HEK293T (cell line): Measurements from ENCODE around the gene HP.
"Not testable (repeated sequence)": the region's sequence is repeated elsewhere in the genome, so short reads cannot be mapped to it uniquely, and the experiment has no call there.

Experiments
- CTCF ChIA-PET: fragments of 350-600 bp; formaldehyde crosslinking; extraction: SDS; loops from one replicate; lab custom pipeline; 2021; ENCODE audit warnings: antibody characterized with exemption, inconsistent platforms; lab: Yijun Ruan, JAX
- POLR2A ChIA-PET: fragments of 350-600 bp; formaldehyde crosslinking; extraction: SDS; loops from one replicate; lab custom pipeline; 2020; ENCODE audit warnings: antibody characterized with exemption, inconsistent platforms; lab: Yijun Ruan, JAX
- DNase-seq: peaks from one replicate; pipeline ENCODE4 v3.0.0; 2012; ENCODE audit warnings: mixed read lengths; ENCODE audit errors: extremely low spot score
- ARNT ChIP-seq: fragments of 450-650 bp; IDR thresholded peaks from 2 replicates; pipeline ENCODE4 v1.6.1; 2017; ENCODE audit warnings: mild to moderate bottlenecking
- BHLHE40 ChIP-seq: fragments of 450-650 bp; IDR thresholded peaks from 2 replicates; pipeline ENCODE4 v1.6.1; 2016; ENCODE audit warnings: mild to moderate bottlenecking, moderate library complexity, borderline replicate concordance
- CTBP1 ChIP-seq: fragments of 450-650 bp; IDR thresholded peaks from 2 replicates; pipeline ENCODE4 v1.6.1; 2016; ENCODE audit warnings: borderline replicate concordance
- ELF4 ChIP-seq: fragments of 450-650 bp; IDR thresholded peaks from 2 replicates; pipeline ENCODE4 v1.6.1; 2017; ENCODE audit warnings: antibody characterized with exemption
- FOXA1 ChIP-seq: fragments of 450-650 bp; IDR thresholded peaks from 2 replicates; pipeline ENCODE4 v1.6.1; 2016; ENCODE audit warnings: mild to moderate bottlenecking
- FOXK2 ChIP-seq: fragments of 450-650 bp; IDR thresholded peaks from 2 replicates; pipeline ENCODE4 v1.6.1; 2016; ENCODE audit warnings: mild to moderate bottlenecking
- FOXM1 ChIP-seq: fragments of 450-650 bp; IDR thresholded peaks from 2 replicates; pipeline ENCODE4 v1.6.1; 2017; ENCODE audit warnings: mild to moderate bottlenecking, borderline replicate concordance
- HDGF ChIP-seq: fragments of 450-650 bp; IDR thresholded peaks from 2 replicates; pipeline ENCODE4 v1.6.1; 2017; ENCODE audit warnings: antibody characterized with exemption, borderline replicate concordance
- L3MBTL2 ChIP-seq: fragments of 450-650 bp; conservative IDR thresholded peaks from 2 replicates; pipeline ENCODE4 v1.6.1; 2016; ENCODE audit warnings: mild to moderate bottlenecking
- LEF1 ChIP-seq: fragments of 450-650 bp; IDR thresholded peaks from 2 replicates; pipeline ENCODE4 v1.6.1; 2017; ENCODE audit warnings: mild to moderate bottlenecking, borderline replicate concordance
- NFRKB ChIP-seq: fragments of 450-650 bp; IDR thresholded peaks from 2 replicates; pipeline ENCODE4 v1.6.1; 2016; ENCODE audit warnings: mild to moderate bottlenecking, moderate library complexity
- SP1 ChIP-seq: fragments of 450-650 bp; IDR thresholded peaks from 2 replicates; pipeline ENCODE4 v1.6.1; 2017
- SUZ12 ChIP-seq: fragments of 450-650 bp; IDR thresholded peaks from 2 replicates; pipeline ENCODE4 v1.6.1; 2016; ENCODE audit warnings: mild to moderate bottlenecking
- TARDBP ChIP-seq: fragments of 450-650 bp; IDR thresholded peaks from 2 replicates; pipeline ENCODE4 v1.6.1; 2016
- ZNF384 ChIP-seq: fragments of 450-650 bp; IDR thresholded peaks from 2 replicates; pipeline ENCODE4 v1.6.1; 2016
- TF ChIP-seq, protein P1 (sequence below): fragments of 450-650 bp; IDR thresholded peaks from 2 replicates; pipeline ENCODE4 v1.6.1; 2016

HP gene

DNA sequence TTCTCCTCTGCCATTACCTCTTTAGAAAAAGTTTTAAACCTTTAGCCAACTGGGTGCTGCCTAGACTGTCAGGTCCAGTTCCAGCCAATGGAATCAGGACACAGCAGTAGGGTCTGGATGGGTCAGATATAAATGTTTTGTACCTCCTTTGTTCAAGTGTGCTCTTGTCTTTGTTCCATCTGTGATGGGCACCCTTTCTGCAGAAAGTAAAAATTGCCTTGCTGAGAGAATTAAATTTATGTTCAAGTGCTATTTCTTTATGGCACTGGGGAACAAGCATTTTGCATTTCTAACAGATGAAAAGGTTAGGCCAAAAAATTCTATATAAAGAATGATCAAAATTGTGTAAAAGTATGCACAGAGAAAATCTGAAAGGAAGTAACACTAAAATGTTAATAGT is 5.2 kb upstream of the HP start:
- CTCF ChIA-PET, result no interaction called here
- no peak for TF ChIP-seq ELF4
- no peak for TF ChIP-seq CTBP1
- TF ChIP-seq, protein P1, sequence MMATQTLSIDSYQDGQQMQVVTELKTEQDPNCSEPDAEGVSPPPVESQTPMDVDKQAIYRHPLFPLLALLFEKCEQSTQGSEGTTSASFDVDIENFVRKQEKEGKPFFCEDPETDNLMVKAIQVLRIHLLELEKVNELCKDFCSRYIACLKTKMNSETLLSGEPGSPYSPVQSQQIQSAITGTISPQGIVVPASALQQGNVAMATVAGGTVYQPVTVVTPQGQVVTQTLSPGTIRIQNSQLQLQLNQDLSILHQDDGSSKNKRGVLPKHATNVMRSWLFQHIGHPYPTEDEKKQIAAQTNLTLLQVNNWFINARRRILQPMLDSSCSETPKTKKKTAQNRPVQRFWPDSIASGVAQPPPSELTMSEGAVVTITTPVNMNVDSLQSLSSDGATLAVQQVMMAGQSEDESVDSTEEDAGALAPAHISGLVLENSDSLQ, result no peak
- TF ChIP-seq NFRKB, result no peak
- TF ChIP-seq HDGF, result no peak
- TF ChIP-seq SP1, result no peak
- no peak for DNase-seq
- POLR2A ChIA-PET, result no interaction called here

DNA sequence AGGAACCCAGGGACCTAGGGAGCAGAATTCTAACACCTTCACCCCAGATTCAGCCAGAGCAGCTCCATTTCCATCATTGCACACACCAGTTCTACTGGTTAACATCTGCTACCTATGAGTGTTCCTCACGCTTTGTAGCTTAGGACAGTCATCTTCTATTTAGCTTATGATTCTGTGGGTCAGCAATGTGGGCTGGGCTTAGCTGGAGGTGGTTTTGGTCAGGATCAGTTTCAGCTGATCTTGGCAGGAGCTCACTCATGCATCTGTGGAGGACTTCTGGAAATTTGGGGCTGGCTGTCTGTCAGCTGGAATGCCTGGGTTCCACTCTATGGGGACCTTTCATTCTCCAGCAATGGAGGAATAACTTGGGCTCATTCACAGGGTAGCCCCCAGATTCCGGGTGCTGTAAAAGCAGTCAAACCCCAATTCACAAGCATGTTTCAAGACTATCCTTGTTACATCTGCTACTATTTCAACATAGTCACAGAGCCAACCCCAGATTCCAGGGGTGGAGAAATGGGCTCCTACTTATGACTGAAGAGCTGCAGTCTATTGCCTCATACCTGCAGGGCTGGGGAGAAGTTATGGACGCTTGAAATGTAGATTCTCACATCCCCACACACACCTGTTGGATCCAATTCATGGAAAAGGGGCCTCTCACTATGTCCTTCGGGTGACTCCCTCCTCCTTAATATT is 3.4 kb upstream of the HP start:
- no peak for DNase-seq
- TF ChIP-seq FOXK2 (no peak), HDGF (no peak), FOXM1 (no peak), ARNT (no peak), SP1 (no peak), TARDBP (no peak), ZNF384 (no peak), L3MBTL2 (no peak), BHLHE40 (no peak)
- POLR2A ChIA-PET, result no interaction called here
- CTCF ChIA-PET, result no interaction called here

DNA sequence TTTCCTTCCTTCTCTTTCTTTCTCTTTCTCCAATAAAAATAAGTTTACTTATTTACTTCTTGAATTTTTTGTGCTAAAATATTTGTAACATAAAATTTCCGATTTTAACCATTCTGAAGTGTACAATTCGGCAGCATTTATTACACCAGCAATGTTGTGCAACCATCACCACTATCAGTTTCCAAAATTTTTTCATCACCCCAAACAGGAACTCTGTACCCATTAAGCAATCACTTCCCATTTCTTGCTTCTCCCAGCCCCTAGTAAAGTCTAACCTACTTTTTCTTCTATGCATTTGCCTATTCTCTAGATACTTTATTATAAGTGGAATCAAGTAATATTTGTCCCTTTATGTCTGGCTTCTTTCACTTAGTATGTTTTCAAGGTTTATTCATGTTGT is 2.5 kb upstream of the HP start:
- no peak for DNase-seq
- TF ChIP-seq LEF1, result no peak
- no peak for TF ChIP-seq FOXA1
- TF ChIP-seq BHLHE40, result no peak
- no peak for TF ChIP-seq TARDBP
- TF ChIP-seq L3MBTL2, result no peak
- TF ChIP-seq FOXM1, result no peak
- no peak for TF ChIP-seq ELF4
- no peak for TF ChIP-seq HDGF
- TF ChIP-seq FOXK2, result no peak
- TF ChIP-seq, protein P1, result no peak
- no peak for TF ChIP-seq SP1
- no peak for TF ChIP-seq ARNT
- no peak for TF ChIP-seq CTBP1
- TF ChIP-seq ZNF384, result no peak
- no peak for TF ChIP-seq SUZ12
- TF ChIP-seq NFRKB, result no peak
- CTCF ChIA-PET, result no interaction called here
- POLR2A ChIA-PET, result no interaction called here

DNA sequence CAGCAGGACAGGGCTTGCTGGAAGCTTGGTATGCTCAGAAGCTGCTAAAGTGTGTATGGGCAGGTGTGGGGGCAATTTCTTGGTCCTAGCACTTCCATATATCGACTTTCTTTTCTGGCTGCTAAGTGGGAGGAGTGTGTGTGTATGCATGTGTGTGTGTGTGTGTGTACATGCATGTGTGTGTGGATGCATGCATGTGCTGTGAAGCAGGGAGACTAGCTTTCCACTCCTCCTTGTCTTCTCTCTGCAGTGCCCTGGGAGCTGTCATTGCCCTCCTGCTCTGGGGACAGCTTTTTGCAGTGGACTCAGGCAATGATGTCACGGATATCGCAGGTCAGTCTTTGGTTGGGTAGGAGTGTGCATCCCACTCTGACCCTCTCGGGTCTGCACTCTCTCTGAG is 1.6 kb downstream of the HP start:
- ChIA-PET CTCF (interaction anchor here (1.1 kb wide), 1 partner anchor 11 kb away, joined by 4 read pairs; no protein-coding TSS in a partner anchor), POLR2A (no interaction called here)
- DNase-seq, result no peak
- TF ChIP-seq ARNT, result no peak
- no peak for TF ChIP-seq ELF4
- no peak for TF ChIP-seq FOXA1
- TF ChIP-seq BHLHE40, result no peak
- TF ChIP-seq FOXK2, result no peak
- TF ChIP-seq ZNF384, result no peak
- TF ChIP-seq SUZ12, result no peak
- TF ChIP-seq CTBP1, result no peak
- TF ChIP-seq, protein P1, result no peak
- TF ChIP-seq L3MBTL2, result no peak

DNA sequence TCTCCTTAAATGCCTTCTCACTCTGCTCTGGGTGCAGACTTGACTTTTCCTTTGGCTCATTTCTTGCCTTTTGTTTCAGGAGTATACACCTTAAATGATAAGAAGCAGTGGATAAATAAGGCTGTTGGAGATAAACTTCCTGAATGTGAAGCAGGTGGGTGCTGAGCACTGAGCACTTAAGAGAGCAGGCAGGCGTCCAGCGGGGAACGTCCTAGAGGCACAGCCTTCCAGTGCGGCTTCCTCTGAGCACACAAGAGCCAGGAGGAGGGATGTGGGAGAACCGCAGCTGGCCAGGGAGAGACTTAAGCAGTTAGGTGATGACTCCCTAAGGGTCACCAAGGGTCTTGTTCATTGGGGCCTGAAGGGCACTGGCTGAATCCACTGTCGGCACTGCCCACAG is 3.0 kb downstream of the HP start:
- DNase-seq, CTCF ChIA-PET: not testable (repeated sequence)

DNA sequence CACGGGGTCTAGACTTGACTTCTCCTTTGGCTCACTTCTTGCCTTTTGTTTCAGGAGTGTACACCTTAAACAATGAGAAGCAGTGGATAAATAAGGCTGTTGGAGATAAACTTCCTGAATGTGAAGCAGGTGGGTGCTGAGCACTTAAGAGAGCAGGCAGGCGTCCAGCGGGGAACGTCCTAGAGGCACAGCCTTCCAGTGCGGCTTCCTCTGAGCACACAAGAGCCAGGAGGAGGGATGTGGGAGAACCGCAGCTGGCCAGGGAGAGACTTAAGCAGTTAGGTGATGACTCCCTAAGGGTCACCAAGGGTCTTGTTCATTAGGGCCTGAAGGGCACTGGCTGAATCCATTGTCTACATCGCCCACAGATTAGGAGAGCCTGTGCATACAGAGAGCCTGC is 4.8 kb downstream of the HP start:
- DNase-seq, CTCF ChIA-PET, POLR2A ChIA-PET: not testable (repeated sequence)

More for the DNA sequence above, 3.0 kb downstream of the HP start:
- POLR2A ChIA-PET, result not testable (repeated sequence)

DNA sequence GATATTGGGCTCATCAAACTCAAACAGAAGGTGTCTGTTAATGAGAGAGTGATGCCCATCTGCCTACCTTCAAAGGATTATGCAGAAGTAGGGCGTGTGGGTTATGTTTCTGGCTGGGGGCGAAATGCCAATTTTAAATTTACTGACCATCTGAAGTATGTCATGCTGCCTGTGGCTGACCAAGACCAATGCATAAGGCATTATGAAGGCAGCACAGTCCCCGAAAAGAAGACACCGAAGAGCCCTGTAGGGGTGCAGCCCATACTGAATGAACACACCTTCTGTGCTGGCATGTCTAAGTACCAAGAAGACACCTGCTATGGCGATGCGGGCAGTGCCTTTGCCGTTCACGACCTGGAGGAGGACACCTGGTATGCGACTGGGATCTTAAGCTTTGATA is 6.1 kb downstream of the HP start:
- CTCF ChIA-PET, result no interaction called here
- no peak for DNase-seq
- TF ChIP-seq SP1, result no peak
- no peak for TF ChIP-seq BHLHE40
- TF ChIP-seq CTBP1, result no peak
- no peak for TF ChIP-seq SUZ12
- TF ChIP-seq NFRKB, result no peak
- TF ChIP-seq, protein P1, result no peak
- no peak for TF ChIP-seq HDGF
- no peak for TF ChIP-seq TARDBP
- TF ChIP-seq ZNF384, result no peak
- no peak for TF ChIP-seq ELF4
- POLR2A ChIA-PET, result no interaction called here
